Measurements from ENCODE around the gene NARS2.

GRCh38 chr11:78560153-78560552 lies 14.5 kb downstream of the NARS2 start:
- TF ChIP-seq POLR2AphosphoS5 (IDR thresholded peaks at IDR 0.05) (no peak), CTCF (IDR thresholded peaks at IDR 0.05) (no peak)

Data from transverse colon (tissue), 4 donors.